Measurements from ENCODE around the gene NARS2.

DNA sequence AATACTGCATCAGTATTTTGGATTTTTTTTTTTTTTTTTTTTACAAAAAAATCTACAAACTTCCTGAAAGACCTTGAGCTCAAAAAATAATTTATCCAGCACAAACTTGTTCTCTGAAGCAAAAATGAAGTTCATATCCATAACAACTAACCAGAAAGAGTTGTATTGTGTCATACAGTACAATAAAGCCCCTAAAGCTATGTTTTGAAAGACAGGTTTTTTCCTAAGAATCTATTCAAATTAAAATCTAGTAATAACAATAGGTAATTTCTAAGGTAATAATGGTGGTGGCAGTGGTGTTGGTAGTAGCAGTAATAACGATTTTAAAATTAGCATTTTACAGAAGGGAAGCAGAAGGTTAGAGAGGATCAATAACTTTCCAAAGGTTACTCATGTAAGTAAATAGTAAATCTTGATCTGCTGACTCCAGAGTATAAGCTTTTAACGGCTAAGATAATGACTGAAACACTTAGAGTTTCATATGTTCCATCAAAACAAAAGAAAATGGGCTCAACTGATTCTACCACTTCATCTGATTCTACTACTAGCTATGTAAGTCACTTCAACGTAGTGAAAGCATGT is 103.7 kb downstream of the NARS2 start:
- TF ChIP-seq, protein P1, sequence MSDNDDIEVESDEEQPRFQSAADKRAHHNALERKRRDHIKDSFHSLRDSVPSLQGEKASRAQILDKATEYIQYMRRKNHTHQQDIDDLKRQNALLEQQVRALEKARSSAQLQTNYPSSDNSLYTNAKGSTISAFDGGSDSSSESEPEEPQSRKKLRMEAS (IDR thresholded peaks at IDR 0.05), result no peak
- TF ChIP-seq FOXM1 (IDR thresholded peaks at IDR 0.05; ENCODE audit: borderline replicate concordance, low read depth) (no peak), CEBPB (IDR thresholded peaks at IDR 0.05) (no peak), EP300 (IDR thresholded peaks at IDR 0.05; ENCODE audit: borderline replicate concordance) (no peak), TCF12 (IDR thresholded peaks at IDR 0.05; ENCODE audit: low read depth) (no peak), RAD21 (IDR thresholded peaks at IDR 0.05; ENCODE audit: low read depth) (no peak), USF1 (IDR thresholded peaks at IDR 0.05) (no peak), TAF1 (IDR thresholded peaks at IDR 0.05; ENCODE audit: low read depth) (no peak), EGR1 (IDR thresholded peaks at IDR 0.05) (no peak), YY1 (IDR thresholded peaks at IDR 0.05; ENCODE audit: low read depth) (no peak), TEAD4 (IDR thresholded peaks at IDR 0.05) (no peak), CREB1 (IDR thresholded peaks at IDR 0.05; ENCODE audit: low read depth) (no peak), NFIC (IDR thresholded peaks at IDR 0.05) (no peak)
- TF ChIP-seq, protein P2, sequence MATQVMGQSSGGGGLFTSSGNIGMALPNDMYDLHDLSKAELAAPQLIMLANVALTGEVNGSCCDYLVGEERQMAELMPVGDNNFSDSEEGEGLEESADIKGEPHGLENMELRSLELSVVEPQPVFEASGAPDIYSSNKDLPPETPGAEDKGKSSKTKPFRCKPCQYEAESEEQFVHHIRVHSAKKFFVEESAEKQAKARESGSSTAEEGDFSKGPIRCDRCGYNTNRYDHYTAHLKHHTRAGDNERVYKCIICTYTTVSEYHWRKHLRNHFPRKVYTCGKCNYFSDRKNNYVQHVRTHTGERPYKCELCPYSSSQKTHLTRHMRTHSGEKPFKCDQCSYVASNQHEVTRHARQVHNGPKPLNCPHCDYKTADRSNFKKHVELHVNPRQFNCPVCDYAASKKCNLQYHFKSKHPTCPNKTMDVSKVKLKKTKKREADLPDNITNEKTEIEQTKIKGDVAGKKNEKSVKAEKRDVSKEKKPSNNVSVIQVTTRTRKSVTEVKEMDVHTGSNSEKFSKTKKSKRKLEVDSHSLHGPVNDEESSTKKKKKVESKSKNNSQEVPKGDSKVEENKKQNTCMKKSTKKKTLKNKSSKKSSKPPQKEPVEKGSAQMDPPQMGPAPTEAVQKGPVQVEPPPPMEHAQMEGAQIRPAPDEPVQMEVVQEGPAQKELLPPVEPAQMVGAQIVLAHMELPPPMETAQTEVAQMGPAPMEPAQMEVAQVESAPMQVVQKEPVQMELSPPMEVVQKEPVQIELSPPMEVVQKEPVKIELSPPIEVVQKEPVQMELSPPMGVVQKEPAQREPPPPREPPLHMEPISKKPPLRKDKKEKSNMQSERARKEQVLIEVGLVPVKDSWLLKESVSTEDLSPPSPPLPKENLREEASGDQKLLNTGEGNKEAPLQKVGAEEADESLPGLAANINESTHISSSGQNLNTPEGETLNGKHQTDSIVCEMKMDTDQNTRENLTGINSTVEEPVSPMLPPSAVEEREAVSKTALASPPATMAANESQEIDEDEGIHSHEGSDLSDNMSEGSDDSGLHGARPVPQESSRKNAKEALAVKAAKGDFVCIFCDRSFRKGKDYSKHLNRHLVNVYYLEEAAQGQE (IDR thresholded peaks at IDR 0.05; ENCODE audit: low read depth), result no peak
